ENCODE results near the gene ST8SIA1. TPM values are rescaled to one million over a fixed set of nuclear protein-coding genes. Genes with fewer than 3 reads are reported as not detected.
A peak's percentile ranks its signal among the peaks of the same experiment; 100 is the strongest.
"Not testable (repeated sequence)": the region's sequence is repeated elsewhere in the genome, so short reads cannot be mapped to it uniquely, and the experiment has no call there.

ST8SIA1 gene
- total RNA-seq (2014; rRNA removed; shearing (Covaris generic)) = 1.5 and 1.7 TPM in 2 replicates

- H3K36me3 ChIP-seq (replicated peaks; ENCODE audit: control insufficient read depth, insufficient read depth, low read length) = no peaks in the 10 kb centered on the region
- peak within 1 kb of the TSS; percentile 64 for H3K4me3 ChIP-seq (ENCODE audit: insufficient read depth, low read depth, low read length)
- H3K27me3 ChIP-seq (ENCODE audit: control insufficient read depth, insufficient read depth, low read length) = peaks cover 31% of the 10 kb centered on the region
- peak; percentile 81 for DNase-seq
Observed at GRCh38 chr12:22334410-22335100, at the start of gene ST8SIA1. TSS of gene ST8SIA1 (minus strand) at chr12:22334707. CDS start at chr12:22334232, 475 bp downstream.

- no peaks in the 10 kb centered on the region for H3K27me3 ChIP-seq (ENCODE audit: control insufficient read depth, insufficient read depth, low read length)
- DNase-seq = no peak
- H3K4me3 ChIP-seq (ENCODE audit: insufficient read depth, low read depth, low read length) = no peak overlapping the region
- H3K36me3 ChIP-seq (replicated peaks; ENCODE audit: control insufficient read depth, insufficient read depth, low read length) = no peaks in the 10 kb centered on the region
Observed at GRCh38 chr12:22380031-22380430, 45.5 kb upstream of the ST8SIA1 start.

GRCh38 chr12:22377731-22378496, 43.4 kb upstream of the ST8SIA1 start:
- DNase-seq = no peak
- no peaks in the 10 kb centered on the region for H3K36me3 ChIP-seq (replicated peaks; ENCODE audit: control insufficient read depth, insufficient read depth, low read length)
- H3K27me3 ChIP-seq (ENCODE audit: control insufficient read depth, insufficient read depth, low read length) = no peaks in the 10 kb centered on the region
- no peak overlapping the region for H3K4me3 ChIP-seq (ENCODE audit: insufficient read depth, low read depth, low read length)

GRCh38 chr12:22376596-22377150, 42.2 kb upstream of the ST8SIA1 start:
- H3K27me3 ChIP-seq (ENCODE audit: control insufficient read depth, insufficient read depth, low read length); DNase-seq; H3K36me3 ChIP-seq (replicated peaks; ENCODE audit: control insufficient read depth, insufficient read depth, low read length): not testable (repeated sequence)
- H3K4me3 ChIP-seq (ENCODE audit: insufficient read depth, low read depth, low read length) = peak overlapping the region; percentile 6; the same call in 1 of the 2 replicates

GRCh38 chr12:22374508-22374907, 40.0 kb upstream of the ST8SIA1 start:
- H3K4me3 ChIP-seq (ENCODE audit: insufficient read depth, low read depth, low read length) = no peak overlapping the region
- no peaks in the 10 kb centered on the region for H3K27me3 ChIP-seq (ENCODE audit: control insufficient read depth, insufficient read depth, low read length)
- no peak for DNase-seq
- H3K36me3 ChIP-seq (replicated peaks; ENCODE audit: control insufficient read depth, insufficient read depth, low read length) = no peaks in the 10 kb centered on the region

GRCh38 chr12:22372277-22372837, 37.9 kb upstream of the ST8SIA1 start:
- H3K27me3 ChIP-seq (ENCODE audit: control insufficient read depth, insufficient read depth, low read length) = no peaks in the 10 kb centered on the region
- H3K4me3 ChIP-seq (ENCODE audit: insufficient read depth, low read depth, low read length) = no peak overlapping the region
- no peak for DNase-seq
- H3K36me3 ChIP-seq (replicated peaks; ENCODE audit: control insufficient read depth, insufficient read depth, low read length) = no peaks in the 10 kb centered on the region

GRCh38 chr12:22366181-22366580, 31.7 kb upstream of the ST8SIA1 start:
- DNase-seq = no peak
- no peak overlapping the region for H3K4me3 ChIP-seq (ENCODE audit: insufficient read depth, low read depth, low read length)
- no peaks in the 10 kb centered on the region for H3K27me3 ChIP-seq (ENCODE audit: control insufficient read depth, insufficient read depth, low read length)
- no peaks in the 10 kb centered on the region for H3K36me3 ChIP-seq (replicated peaks; ENCODE audit: control insufficient read depth, insufficient read depth, low read length)

- Histone ChIP-seq H3K36me3 (replicated peaks; ENCODE audit: control insufficient read depth, insufficient read depth, low read length) (no peaks in the 10 kb centered on the region), H3K27me3 (ENCODE audit: control insufficient read depth, insufficient read depth, low read length) (no peaks in the 10 kb centered on the region), H3K4me3 (ENCODE audit: insufficient read depth, low read depth, low read length) (no peak overlapping the region)
- no peak for DNase-seq
Observed at GRCh38 chr12:22361785-22362184, 27.3 kb upstream of the ST8SIA1 start.

- Histone ChIP-seq H3K36me3 (replicated peaks; ENCODE audit: control insufficient read depth, insufficient read depth, low read length) (no peaks in the 10 kb centered on the region), H3K4me3 (ENCODE audit: insufficient read depth, low read depth, low read length) (no peak overlapping the region), H3K27me3 (ENCODE audit: control insufficient read depth, insufficient read depth, low read length) (no peaks in the 10 kb centered on the region)
- DNase-seq = no peak
Observed at GRCh38 chr12:22360774-22361173, 26.3 kb upstream of the ST8SIA1 start.

GRCh38 chr12:22357531-22357930, 23.0 kb upstream of the ST8SIA1 start:
- no peaks in the 10 kb centered on the region for H3K36me3 ChIP-seq (replicated peaks; ENCODE audit: control insufficient read depth, insufficient read depth, low read length)
- H3K27me3 ChIP-seq (ENCODE audit: control insufficient read depth, insufficient read depth, low read length) = no peaks in the 10 kb centered on the region
- no peak overlapping the region for H3K4me3 ChIP-seq (ENCODE audit: insufficient read depth, low read depth, low read length)
- no peak for DNase-seq

- DNase-seq = no peak
- Histone ChIP-seq H3K27me3 (ENCODE audit: control insufficient read depth, insufficient read depth, low read length) (no peaks in the 10 kb centered on the region), H3K36me3 (replicated peaks; ENCODE audit: control insufficient read depth, insufficient read depth, low read length) (no peaks in the 10 kb centered on the region), H3K4me3 (ENCODE audit: insufficient read depth, low read depth, low read length) (no peak overlapping the region)
Observed at GRCh38 chr12:22356231-22356630, 21.7 kb upstream of the ST8SIA1 start.

- no peaks in the 10 kb centered on the region for H3K36me3 ChIP-seq (replicated peaks; ENCODE audit: control insufficient read depth, insufficient read depth, low read length)
- no peak for DNase-seq
- H3K4me3 ChIP-seq (ENCODE audit: insufficient read depth, low read depth, low read length) = no peak overlapping the region
- no peaks in the 10 kb centered on the region for H3K27me3 ChIP-seq (ENCODE audit: control insufficient read depth, insufficient read depth, low read length)
Observed at GRCh38 chr12:22355011-22355580, 20.6 kb upstream of the ST8SIA1 start.

- no peaks in the 10 kb centered on the region for H3K27me3 ChIP-seq (ENCODE audit: control insufficient read depth, insufficient read depth, low read length)
- DNase-seq = no peak
- H3K4me3 ChIP-seq (ENCODE audit: insufficient read depth, low read depth, low read length) = no peak overlapping the region
- no peaks in the 10 kb centered on the region for H3K36me3 ChIP-seq (replicated peaks; ENCODE audit: control insufficient read depth, insufficient read depth, low read length)
Observed at GRCh38 chr12:22353615-22354325, 19.3 kb upstream of the ST8SIA1 start.

GRCh38 chr12:22350886-22351285, 16.4 kb upstream of the ST8SIA1 start:
- no peak for DNase-seq
- H3K36me3 ChIP-seq (replicated peaks; ENCODE audit: control insufficient read depth, insufficient read depth, low read length) = no peaks in the 10 kb centered on the region
- no peaks in the 10 kb centered on the region for H3K27me3 ChIP-seq (ENCODE audit: control insufficient read depth, insufficient read depth, low read length)
- no peak overlapping the region for H3K4me3 ChIP-seq (ENCODE audit: insufficient read depth, low read depth, low read length)
